OCI-LY7 (cell line): Measurements from ENCODE around the gene RAB5IF. TPM values are rescaled to one million over a fixed set of nuclear protein-coding genes. Genes with fewer than 3 reads are reported as not detected.
A peak's percentile ranks its signal among the peaks of the same experiment; 100 is the strongest.

Source experiments
- BruUV-seq: library from RNA; stranded (reverse); fragments of 400-500 nt; replicated peaks from 2 replicates; lab custom pipeline; 2021; lab: Mats Ljungman, UMichigan
- CTCF ChIA-PET: fragments of 300-600 bp; sonication (Branson Sonifier 250); formaldehyde crosslinking; loops from one replicate; lab custom pipeline; 2022; ENCODE audit warnings: antibody characterized with exemption; ENCODE audit not compliant: unreplicated experiment; lab: Charles Lee
- POLR2A ChIA-PET: fragments of 300-600 bp; sonication (Branson Sonifier 250); formaldehyde crosslinking; loops from one replicate; lab custom pipeline; 2022; ENCODE audit warnings: antibody characterized with exemption; lab: Charles Lee
- DNase-seq: peaks from one replicate; pipeline ENCODE4 v3.0.0-alpha.2; 2015; ENCODE audit warnings: low spot score
- H2AFZ ChIP-seq: fragments of 200-600 bp; sonication (generic), shearing (Covaris generic); 2 replicates; pipeline ENCODE4 v1.6.1; 2014; ENCODE audit warnings: mild to moderate bottlenecking, antibody characterized with exemption, low read length, moderate library complexity
- H3K27ac ChIP-seq: fragments of 200-600 bp; sonication (generic); 2 replicates; pipeline ENCODE4 v1.5.1; 2014; ENCODE audit warnings: mixed run types, low read depth, mild to moderate bottlenecking, moderate library complexity, low read length, inconsistent platforms; ENCODE audit not compliant: poor library complexity, severe bottlenecking
- H3K36me3 ChIP-seq: fragments of 200-600 bp; sonication (generic); 2 replicates; pipeline ENCODE4 v1.6.1; 2014; ENCODE audit warnings: mild to moderate bottlenecking, antibody characterized with exemption, low read length, moderate library complexity, mixed read lengths; ENCODE audit not compliant: insufficient read depth
- H3K4me1 ChIP-seq: fragments of 200-600 bp; sonication (generic); 2 replicates; pipeline ENCODE4 v1.5.1; 2014; ENCODE audit warnings: mild to moderate bottlenecking, low read length; ENCODE audit not compliant: insufficient read depth, poor library complexity, severe bottlenecking
- H3K4me2 ChIP-seq: fragments of 200-600 bp; sonication (generic); 2 replicates; pipeline ENCODE4 v1.6.1; 2014; ENCODE audit warnings: mild to moderate bottlenecking, low read length
- H3K4me3 ChIP-seq: fragments of 200-600 bp; sonication (generic); 2 replicates; pipeline ENCODE4 v1.5.1; 2014; ENCODE audit warnings: mild to moderate bottlenecking, low read depth, low read length; ENCODE audit not compliant: poor library complexity, severe bottlenecking
- H3K79me2 ChIP-seq: fragments of 200-600 bp; sonication (generic); 2 replicates; pipeline ENCODE4 v1.6.1; 2016; ENCODE audit warnings: low read depth, mild to moderate bottlenecking, low read length, moderate library complexity, mixed read lengths; ENCODE audit not compliant: insufficient read depth
- H3K9me2 ChIP-seq: fragments of 200-600 bp; sonication (generic); 2 replicates; pipeline ENCODE4 v1.6.1; 2016; ENCODE audit warnings: mild to moderate bottlenecking, low read length, mixed read lengths; ENCODE audit not compliant: insufficient read depth
- H3K9me3 ChIP-seq: fragments of 200-600 bp; sonication (generic); 2 replicates; pipeline ENCODE4 v1.6.1; 2014; ENCODE audit warnings: mild to moderate bottlenecking, mixed run types, low read length, mixed read lengths
- H4K20me1 ChIP-seq: fragments of 200-600 bp; sonication (generic); 2 replicates; pipeline ENCODE4 v1.6.1; 2014; ENCODE audit warnings: mild to moderate bottlenecking, antibody characterized with exemption, low read length, moderate library complexity, mixed read lengths; ENCODE audit not compliant: insufficient read depth
- CTCF ChIP-seq: fragments of 200-600 bp; sonication (generic); conservative IDR thresholded peaks from 2 replicates; pipeline ENCODE4 v1.5.1; 2014; ENCODE audit warnings: mild to moderate bottlenecking, antibody characterized with exemption, low read length, moderate library complexity, mixed read lengths
- EZH2phosphoT487 ChIP-seq: fragments of 200-600 bp; sonication (generic); IDR thresholded peaks from 2 replicates; pipeline ENCODE4 v1.6.1; 2018; ENCODE audit warnings: low read depth, borderline replicate concordance, mild to moderate bottlenecking, mixed run types, antibody characterized with exemption, low read length, moderate library complexity, mixed read lengths
- intact Hi-C: fragments of 100-400 bp; cut with micrococcal nuclease; formaldehyde crosslinking; loops from one replicate; pipeline ENCODE4 v1.10.0; 2022; ENCODE audit not compliant: unreplicated experiment
- total RNA-seq, 2 experiments: library from RNA; depleted of rRNA in 1 of 2; stranded (reverse); fragments of >200 nt in 1 of 2; shearing (Covaris generic) in 1 of 2; gene quantifications; 2 replicates each; pipeline ENCODE4 v1.2.3, GENCODE V29; 2014 to 2022

The RAB5IF gene
- total RNA-seq, 2 experiments from 2014 or later = 66.6 to 94.8 TPM

- no peaks in the 10 kb centered on the region for H3K9me2 ChIP-seq
- no peak for DNase-seq
- POLR2A ChIA-PET = interaction anchor here (0.7 to 2.9 kb wide), 4 partner anchors 10 to 67 kb away, joined by 3 to 15 read pairs (median 6); partner anchors contain the start of gene SLA2
- H3K9me3 ChIP-seq = no peaks in the 10 kb centered on the region
- no peak overlapping the region for H3K4me2 ChIP-seq
- CTCF ChIA-PET = interaction anchor here (0.8 kb wide), 1 partner anchor 20 kb away, joined by 3 read pairs; no protein-coding TSS in a partner anchor
- H3K27ac ChIP-seq = no peak overlapping the region
- H4K20me1 ChIP-seq = no peaks in the 10 kb centered on the region
- peaks cover 48% of the 10 kb centered on the region for H3K79me2 ChIP-seq
- H2AFZ ChIP-seq = no peak overlapping the region
- H3K36me3 ChIP-seq = peaks cover 67% of the 10 kb centered on the region
- intact Hi-C loops = no loop called here
- no TSS peak for BruUV-seq
- H3K4me3 ChIP-seq = no peak overlapping the region
- H3K4me1 ChIP-seq = peaks cover 6% of the 10 kb centered on the region
- TF ChIP-seq CTCF (no peak), EZH2phosphoT487 (no peak)
Measured at GRCh38 chr20:36578356-36579041, 27.1 kb upstream of the RAB5IF start.

DNA sequence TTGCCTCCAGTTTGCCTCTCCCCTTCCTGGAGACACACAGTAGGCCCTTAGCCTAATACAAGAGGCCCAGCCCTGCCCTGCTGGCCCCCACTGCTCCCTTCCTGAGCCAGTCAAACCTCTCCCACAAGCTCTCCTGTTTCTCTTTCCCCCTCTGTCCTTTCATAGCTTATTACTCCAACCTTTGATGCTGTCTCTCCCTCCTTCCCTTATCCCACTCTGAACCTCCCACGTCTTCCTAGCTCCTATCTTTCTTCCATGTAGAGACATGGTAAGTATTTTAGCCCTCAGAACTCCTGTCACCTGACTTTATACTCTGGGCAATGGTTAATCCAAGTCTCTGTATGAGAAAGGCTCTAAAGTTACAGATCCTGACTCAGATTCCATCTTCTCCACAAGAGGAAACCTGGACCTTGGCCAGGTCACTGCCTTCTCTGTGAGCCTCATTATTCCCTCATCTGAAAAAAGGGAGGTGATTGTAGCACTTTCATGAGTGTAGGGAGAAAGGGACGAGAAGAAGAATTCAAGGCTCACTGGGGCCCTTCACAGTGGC lies 25.5 kb upstream of the RAB5IF start:
- no TSS peak for BruUV-seq
- Histone ChIP-seq H3K4me3 (no peak overlapping the region), H2AFZ (no peak overlapping the region), H3K4me2 (no peak overlapping the region), H3K27ac (no peak overlapping the region), H3K9me2 (no peaks in the 10 kb centered on the region), H3K79me2 (peaks cover 35% of the 10 kb centered on the region), H4K20me1 (no peaks in the 10 kb centered on the region), H3K36me3 (peaks cover 78% of the 10 kb centered on the region), H3K9me3 (no peaks in the 10 kb centered on the region), H3K4me1 (peaks cover 6% of the 10 kb centered on the region)
- no peak for DNase-seq
- intact Hi-C loops = no loop called here
- POLR2A ChIA-PET = interaction anchor here (0.9 kb wide), 1 partner anchor 14 kb away, joined by 3 read pairs; no protein-coding TSS in a partner anchor
- TF ChIP-seq CTCF = no peak
- TF ChIP-seq EZH2phosphoT487 = no peak
- CTCF ChIA-PET = no interaction called here

DNA sequence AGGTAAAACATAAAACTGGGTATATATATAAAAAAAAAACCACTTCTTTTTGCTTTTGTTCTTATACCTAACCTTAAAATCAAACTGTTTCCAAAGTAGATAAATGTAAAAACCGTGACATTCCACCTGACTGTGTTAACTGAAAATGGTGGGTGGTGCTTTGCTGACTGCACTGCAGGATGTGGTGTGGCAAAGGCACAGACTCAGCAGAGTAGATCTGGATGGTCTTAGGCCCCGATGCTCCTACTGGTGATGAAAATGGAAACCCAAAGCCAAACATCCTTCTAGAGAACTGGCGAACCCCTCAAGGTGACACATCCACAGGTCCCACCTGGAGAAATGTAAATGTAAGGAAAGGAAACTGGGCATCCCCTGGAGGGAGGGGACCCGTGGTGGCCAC lies 23.3 kb upstream of the RAB5IF start:
- Histone ChIP-seq H3K36me3 (peaks cover 86% of the 10 kb centered on the region), H3K9me2 (no peaks in the 10 kb centered on the region), H3K4me1 (no peaks in the 10 kb centered on the region), H4K20me1 (no peaks in the 10 kb centered on the region), H3K79me2 (peaks cover 13% of the 10 kb centered on the region; the same call in 1 of the 2 replicates), H3K4me3 (no peak overlapping the region), H2AFZ (no peak overlapping the region), H3K27ac (no peak overlapping the region), H3K9me3 (no peaks in the 10 kb centered on the region), H3K4me2 (no peak overlapping the region)
- intact Hi-C loops = no loop called here
- ChIA-PET CTCF (no interaction called here), POLR2A (interaction anchor here (1.3 kb wide), 1 partner anchor 251 kb away, joined by 3 read pairs; no protein-coding TSS in a partner anchor)
- BruUV-seq = TSS peak; percentile 50
- TF ChIP-seq CTCF (no peak), EZH2phosphoT487 (no peak)
- no peak for DNase-seq
